IMR-90 (cell line): ENCODE results near the gene USP54.

Experiments
- BHLHE40 ChIP-seq: fragments of 150-350 bp; IDR thresholded peaks from 2 replicates; pipeline ENCODE4 v1.6.1; 2016; ENCODE audit warnings: mild to moderate bottlenecking, low read depth, low read length
- CEBPB ChIP-seq: IDR thresholded peaks from 2 replicates; pipeline ENCODE4 v1.6.1; 2012; ENCODE audit warnings: low read depth, low read length, improper control_type of control experiment
- CTCF ChIP-seq: conservative IDR thresholded peaks from 2 replicates; pipeline ENCODE4 v1.5.1; 2012; ENCODE audit warnings: mild to moderate bottlenecking, low read depth, low read length, improper control_type of control experiment
- FOS ChIP-seq: fragments of 150-350 bp; IDR thresholded peaks from 2 replicates; pipeline ENCODE4 v1.6.1; 2016; ENCODE audit warnings: low read depth, low read length
- MAFK ChIP-seq: IDR thresholded peaks from 2 replicates; pipeline ENCODE4 v1.6.1; 2012; ENCODE audit warnings: low read depth, low read length, improper control_type of control experiment
- MXI1 ChIP-seq: IDR thresholded peaks from 2 replicates; pipeline ENCODE4 v1.6.1; 2012; ENCODE audit warnings: low read depth, mild to moderate bottlenecking, low read length, moderate library complexity, borderline replicate concordance
- POLR2A ChIP-seq: IDR thresholded peaks from 2 replicates; pipeline ENCODE4 v1.6.1; 2012; ENCODE audit warnings: mild to moderate bottlenecking, low read depth, low read length
- RAD21 ChIP-seq: IDR thresholded peaks from 2 replicates; pipeline ENCODE4 v1.6.1; 2012; ENCODE audit warnings: low read length, improper control_type of control experiment
- RCOR1 ChIP-seq: IDR thresholded peaks from 2 replicates; pipeline ENCODE4 v1.6.1; 2012; ENCODE audit warnings: mild to moderate bottlenecking, low read length, improper control_type of control experiment; ENCODE audit not compliant: insufficient replicate concordance
- SMC3 ChIP-seq: fragments of 150-350 bp; IDR thresholded peaks from 2 replicates; pipeline ENCODE4 v1.6.1; 2016; ENCODE audit warnings: low read depth, mild to moderate bottlenecking, antibody characterized with exemption, low read length, moderate library complexity
- TF ChIP-seq, protein P1 (sequence below): fragments of 150-350 bp; IDR thresholded peaks from 2 replicates; pipeline ENCODE4 v1.6.1; 2016; ENCODE audit warnings: low read depth, mild to moderate bottlenecking, low read length, moderate library complexity, borderline replicate concordance

DNA sequence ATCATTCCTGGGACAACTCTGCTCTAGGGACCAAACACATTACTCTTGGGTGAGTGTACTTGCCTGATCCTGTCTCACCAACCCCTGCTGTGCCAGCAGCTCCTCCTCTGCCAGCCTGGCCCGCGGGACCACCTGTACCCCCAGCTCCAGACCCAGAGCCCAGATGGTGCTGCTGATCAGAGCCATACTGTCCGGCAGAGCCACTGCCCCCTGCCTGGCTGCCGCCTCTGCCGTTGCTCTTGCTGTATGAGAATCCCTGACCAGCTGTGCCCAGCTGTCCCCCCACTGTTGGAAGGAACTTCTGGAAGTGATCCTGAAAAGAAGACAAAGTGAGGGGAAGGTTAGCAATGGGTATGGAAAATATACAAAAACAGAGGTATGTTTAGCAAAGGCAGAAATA, 43.3 kb upstream of the USP54 start:
- TF ChIP-seq CTCF (no peak), POLR2A (no peak), RCOR1 (no peak), SMC3 (no peak), RAD21 (no peak), BHLHE40 (no peak), MAFK (no peak), FOS (no peak), CEBPB (no peak), MXI1 (no peak)
- TF ChIP-seq, protein P1, sequence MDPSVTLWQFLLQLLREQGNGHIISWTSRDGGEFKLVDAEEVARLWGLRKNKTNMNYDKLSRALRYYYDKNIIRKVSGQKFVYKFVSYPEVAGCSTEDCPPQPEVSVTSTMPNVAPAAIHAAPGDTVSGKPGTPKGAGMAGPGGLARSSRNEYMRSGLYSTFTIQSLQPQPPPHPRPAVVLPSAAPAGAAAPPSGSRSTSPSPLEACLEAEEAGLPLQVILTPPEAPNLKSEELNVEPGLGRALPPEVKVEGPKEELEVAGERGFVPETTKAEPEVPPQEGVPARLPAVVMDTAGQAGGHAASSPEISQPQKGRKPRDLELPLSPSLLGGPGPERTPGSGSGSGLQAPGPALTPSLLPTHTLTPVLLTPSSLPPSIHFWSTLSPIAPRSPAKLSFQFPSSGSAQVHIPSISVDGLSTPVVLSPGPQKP = no peak
